ENCODE data around the gene CHCHD3. TPM values are rescaled to one million over a fixed set of nuclear protein-coding genes. Genes with fewer than 3 reads are reported as not detected.
A peak's percentile ranks its signal among the peaks of the same experiment; 100 is the strongest.
"Not testable (repeated sequence)": the region's sequence is repeated elsewhere in the genome, so short reads cannot be mapped to it uniquely, and the experiment has no call there.

Gene CHCHD3
- polyA plus RNA-seq, 1 donor: 56.8 TPM

- Histone ChIP-seq H3K9me3 (ENCODE audit: control insufficient read depth, low read depth, low read length) (no peaks in the 10 kb centered on the region), H3K27me3 (ENCODE audit: control insufficient read depth, insufficient read depth, low read length) (no peaks in the 10 kb centered on the region), H3K4me3 (ENCODE audit: low read length) (no peak overlapping the region), H3K36me3 (ENCODE audit: control insufficient read depth, insufficient read depth, low read length) (no peaks in the 10 kb centered on the region), H3K27ac (ENCODE audit: low read length) (no peak overlapping the region), H3K4me1 (ENCODE audit: control insufficient read depth, insufficient read depth, low read length) (no peaks in the 10 kb centered on the region)
- WGBS (ENCODE audit: insufficient coverage, low lambda C conversion rate): no CpG with 5 or more reads among the region's 4 CpGs
- DNase-seq: no peak
Observed at GRCh38 chr7:132919771-132920170, 162.1 kb downstream of the CHCHD3 start.

DNA sequence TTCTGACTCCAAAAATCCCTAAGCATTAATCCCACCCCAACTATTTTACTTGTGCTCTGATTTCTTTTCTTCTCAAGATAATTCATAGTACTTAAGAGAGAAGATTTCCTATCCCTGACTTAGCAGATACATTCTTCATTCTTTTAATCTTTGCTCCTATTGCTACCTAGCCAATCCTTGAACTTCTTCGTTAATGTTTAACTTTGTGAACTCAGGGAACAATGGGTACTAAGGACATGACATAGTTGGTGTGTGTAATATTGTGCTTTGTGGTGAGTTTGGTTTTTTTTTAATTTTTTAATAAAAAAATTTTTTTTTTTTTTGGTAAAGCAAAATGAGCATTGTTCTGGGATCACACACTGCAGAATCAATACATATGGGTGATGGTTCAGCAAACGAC, 166.2 kb downstream of the CHCHD3 start:
- no peak overlapping the region for H3K4me3 ChIP-seq (ENCODE audit: low read length)
- H3K36me3 ChIP-seq (ENCODE audit: control insufficient read depth, insufficient read depth, low read length): peaks cover 5% of the 10 kb centered on the region
- H3K27ac ChIP-seq (ENCODE audit: low read length): no peak overlapping the region
- H3K4me1 ChIP-seq (ENCODE audit: control insufficient read depth, insufficient read depth, low read length): no peaks in the 10 kb centered on the region
- DNase-seq: peak; percentile 15 to 57
- H3K9me3 ChIP-seq (ENCODE audit: control insufficient read depth, low read depth, low read length): no peaks in the 10 kb centered on the region
- H3K27me3 ChIP-seq (ENCODE audit: control insufficient read depth, insufficient read depth, low read length): no peaks in the 10 kb centered on the region
- no CpG with 5 or more reads among the region's 2 CpGs for WGBS (ENCODE audit: insufficient coverage, low lambda C conversion rate)

- Histone ChIP-seq H3K4me1 (ENCODE audit: control insufficient read depth, insufficient read depth, low read length) (no peaks in the 10 kb centered on the region), H3K9me3 (ENCODE audit: control insufficient read depth, low read depth, low read length) (peaks cover 4% of the 10 kb centered on the region), H3K36me3 (ENCODE audit: control insufficient read depth, insufficient read depth, low read length) (peaks cover 5% of the 10 kb centered on the region), H3K4me3 (ENCODE audit: low read length) (no peak overlapping the region), H3K27ac (ENCODE audit: low read length) (no peak overlapping the region), H3K27me3 (ENCODE audit: control insufficient read depth, insufficient read depth, low read length) (no peaks in the 10 kb centered on the region)
- no peak for DNase-seq
- no CpG with 5 or more reads among the region's 5 CpGs for WGBS (ENCODE audit: insufficient coverage, low lambda C conversion rate)
Observed at GRCh38 chr7:132910657-132911056, 171.2 kb downstream of the CHCHD3 start.

DNA sequence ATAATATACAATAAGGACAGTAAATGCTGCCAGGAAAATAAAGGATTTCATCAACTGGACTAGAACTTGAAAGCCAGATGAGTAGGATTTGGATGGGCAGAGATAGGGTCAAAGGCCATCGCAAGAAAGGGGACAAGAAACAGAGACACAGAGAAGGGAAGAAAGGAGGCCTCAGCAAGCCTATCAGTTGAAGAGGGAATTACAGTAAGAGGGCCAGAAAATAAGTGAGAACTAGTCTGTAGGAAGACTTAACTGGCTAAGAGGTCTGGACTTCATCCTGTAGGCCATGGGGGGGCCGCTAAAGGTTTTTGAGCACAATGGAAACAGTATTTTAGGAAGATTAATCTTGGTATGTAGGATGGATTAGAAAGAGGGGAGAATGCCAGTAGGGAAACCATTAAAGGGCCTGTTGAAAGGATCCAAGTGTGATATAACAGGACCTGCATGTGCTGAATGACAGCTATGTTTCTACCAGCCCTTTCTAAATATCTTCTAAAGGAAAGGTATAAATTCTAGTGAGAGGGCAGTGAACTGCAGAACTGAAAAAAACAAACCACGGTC, 174.4 kb downstream of the CHCHD3 start:
- Histone ChIP-seq H3K9me3 (ENCODE audit: control insufficient read depth, low read depth, low read length) (peaks cover 4% of the 10 kb centered on the region), H3K27ac (ENCODE audit: low read length) (no peak overlapping the region), H3K27me3 (ENCODE audit: control insufficient read depth, insufficient read depth, low read length) (no peaks in the 10 kb centered on the region), H3K4me3 (ENCODE audit: low read length) (no peak overlapping the region), H3K36me3 (ENCODE audit: control insufficient read depth, insufficient read depth, low read length) (no peaks in the 10 kb centered on the region), H3K4me1 (ENCODE audit: control insufficient read depth, insufficient read depth, low read length) (no peaks in the 10 kb centered on the region)
- DNase-seq: no peak
- WGBS (ENCODE audit: insufficient coverage, low lambda C conversion rate): no CpG with 5 or more reads among the region's 3 CpGs

- 62% methylated on average over 3 of the region's 7 CpGs for WGBS (ENCODE audit: insufficient coverage, low lambda C conversion rate)
- no peak for DNase-seq
- H3K27me3 ChIP-seq (ENCODE audit: control insufficient read depth, insufficient read depth, low read length): no peaks in the 10 kb centered on the region
- no peaks in the 10 kb centered on the region for H3K36me3 ChIP-seq (ENCODE audit: control insufficient read depth, insufficient read depth, low read length)
- no peak overlapping the region for H3K4me3 ChIP-seq (ENCODE audit: low read length)
- peaks cover 4% of the 10 kb centered on the region for H3K9me3 ChIP-seq (ENCODE audit: control insufficient read depth, low read depth, low read length)
- no peak overlapping the region for H3K27ac ChIP-seq (ENCODE audit: low read length)
- H3K4me1 ChIP-seq (ENCODE audit: control insufficient read depth, insufficient read depth, low read length): no peaks in the 10 kb centered on the region
Observed at GRCh38 chr7:132906193-132906835, 175.6 kb downstream of the CHCHD3 start.

DNA sequence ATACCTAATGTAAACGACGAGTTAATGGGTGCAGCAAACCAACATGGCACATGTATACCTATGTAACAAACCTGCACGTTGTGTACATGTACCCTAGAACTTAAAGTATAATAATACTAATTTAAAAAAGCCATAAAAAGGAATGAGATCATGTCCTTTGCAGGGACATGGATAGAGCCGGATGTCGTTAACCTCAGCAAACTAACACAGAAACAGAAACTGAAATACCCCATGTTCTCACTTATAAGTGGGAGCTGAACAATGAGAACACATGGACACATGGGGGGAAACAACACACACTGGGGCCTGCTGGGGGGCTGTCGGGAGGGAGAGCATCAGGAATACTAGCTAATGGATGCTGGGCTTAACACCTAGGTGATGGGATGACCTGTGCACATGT, 176.8 kb downstream of the CHCHD3 start:
- H3K36me3 ChIP-seq (ENCODE audit: control insufficient read depth, insufficient read depth, low read length); H3K9me3 ChIP-seq (ENCODE audit: control insufficient read depth, low read depth, low read length); H3K27ac ChIP-seq (ENCODE audit: low read length); DNase-seq; H3K4me1 ChIP-seq (ENCODE audit: control insufficient read depth, insufficient read depth, low read length); H3K4me3 ChIP-seq (ENCODE audit: low read length); H3K27me3 ChIP-seq (ENCODE audit: control insufficient read depth, insufficient read depth, low read length): not testable (repeated sequence)
- no CpG with 5 or more reads among the region's 6 CpGs for WGBS (ENCODE audit: insufficient coverage, low lambda C conversion rate)

GRCh38 chr7:132904209-132904608, 177.7 kb downstream of the CHCHD3 start:
- Histone ChIP-seq H3K27me3 (ENCODE audit: control insufficient read depth, insufficient read depth, low read length) (no peaks in the 10 kb centered on the region), H3K4me3 (ENCODE audit: low read length) (no peak overlapping the region), H3K36me3 (ENCODE audit: control insufficient read depth, insufficient read depth, low read length) (no peaks in the 10 kb centered on the region), H3K9me3 (ENCODE audit: control insufficient read depth, low read depth, low read length) (peaks cover 3% of the 10 kb centered on the region), H3K27ac (ENCODE audit: low read length) (no peak overlapping the region), H3K4me1 (ENCODE audit: control insufficient read depth, insufficient read depth, low read length) (no peaks in the 10 kb centered on the region)
- no peak for DNase-seq

DNA sequence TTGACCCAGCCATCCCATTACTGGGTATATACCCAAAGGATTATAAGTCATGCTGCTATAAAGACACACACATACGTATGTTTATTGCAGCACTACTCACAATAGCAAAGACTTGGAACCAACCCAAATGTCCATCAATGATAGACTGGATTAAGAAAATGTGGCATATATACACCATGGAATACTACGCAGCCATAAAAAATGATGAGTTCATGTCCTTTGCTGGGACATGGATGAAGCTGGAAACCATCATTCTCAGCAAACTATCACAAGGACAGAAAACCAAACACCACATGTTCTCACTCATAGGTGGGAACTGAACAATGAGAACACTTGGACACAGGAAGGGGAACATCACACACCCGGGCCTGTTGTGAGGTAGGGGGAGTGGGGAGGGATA, 179.6 kb downstream of the CHCHD3 start:
- H3K4me3 ChIP-seq (ENCODE audit: low read length); H3K36me3 ChIP-seq (ENCODE audit: control insufficient read depth, insufficient read depth, low read length); H3K9me3 ChIP-seq (ENCODE audit: control insufficient read depth, low read depth, low read length); H3K27me3 ChIP-seq (ENCODE audit: control insufficient read depth, insufficient read depth, low read length); DNase-seq; H3K4me1 ChIP-seq (ENCODE audit: control insufficient read depth, insufficient read depth, low read length); H3K27ac ChIP-seq (ENCODE audit: low read length): not testable (repeated sequence)
- no CpG with 5 or more reads among the region's 3 CpGs for WGBS (ENCODE audit: insufficient coverage, low lambda C conversion rate)

DNA sequence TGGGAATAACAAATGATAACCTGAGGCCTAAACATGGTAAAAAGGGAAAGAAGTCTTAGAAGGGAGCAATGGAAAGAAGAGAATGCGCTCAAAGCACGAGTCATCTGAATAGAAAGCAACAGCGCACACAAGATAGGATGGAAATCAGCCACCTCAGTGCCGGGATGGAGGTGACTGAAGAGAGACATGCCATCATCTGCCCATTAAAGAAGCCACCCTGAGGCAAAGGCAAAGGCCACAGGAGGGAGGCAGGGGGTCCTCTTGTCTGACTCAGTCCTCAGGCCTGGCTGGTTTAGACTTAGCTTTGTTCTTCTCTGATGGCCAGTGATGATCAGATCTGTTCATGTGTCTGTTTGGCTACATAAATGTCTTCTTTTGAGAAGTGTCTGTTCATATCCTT, 180.6 kb downstream of the CHCHD3 start:
- Histone ChIP-seq H3K36me3 (ENCODE audit: control insufficient read depth, insufficient read depth, low read length) (peaks cover 2% of the 10 kb centered on the region), H3K27me3 (ENCODE audit: control insufficient read depth, insufficient read depth, low read length) (no peaks in the 10 kb centered on the region), H3K27ac (ENCODE audit: low read length) (no peak overlapping the region), H3K4me3 (ENCODE audit: low read length) (no peak overlapping the region), H3K4me1 (ENCODE audit: control insufficient read depth, insufficient read depth, low read length) (no peaks in the 10 kb centered on the region), H3K9me3 (ENCODE audit: control insufficient read depth, low read depth, low read length) (no peaks in the 10 kb centered on the region)
- 80% methylated on average over 1 of the region's 4 CpGs for WGBS (ENCODE audit: insufficient coverage, low lambda C conversion rate)
- no peak for DNase-seq

GRCh38 chr7:132899833-132900232, 182.1 kb downstream of the CHCHD3 start:
- Histone ChIP-seq H3K4me1 (ENCODE audit: control insufficient read depth, insufficient read depth, low read length) (no peaks in the 10 kb centered on the region), H3K36me3 (ENCODE audit: control insufficient read depth, insufficient read depth, low read length) (peaks cover 2% of the 10 kb centered on the region), H3K9me3 (ENCODE audit: control insufficient read depth, low read depth, low read length) (no peaks in the 10 kb centered on the region), H3K27me3 (ENCODE audit: control insufficient read depth, insufficient read depth, low read length) (no peaks in the 10 kb centered on the region), H3K4me3 (ENCODE audit: low read length) (no peak overlapping the region), H3K27ac (ENCODE audit: low read length) (no peak overlapping the region)
- WGBS (ENCODE audit: insufficient coverage, low lambda C conversion rate): 100% methylated on average over 1 of the region's 4 CpGs
- DNase-seq: no peak

- not testable (repeated sequence) for H3K4me1 ChIP-seq (ENCODE audit: control insufficient read depth, insufficient read depth, low read length); H3K9me3 ChIP-seq (ENCODE audit: control insufficient read depth, low read depth, low read length); H3K4me3 ChIP-seq (ENCODE audit: low read length); H3K27me3 ChIP-seq (ENCODE audit: control insufficient read depth, insufficient read depth, low read length); H3K27ac ChIP-seq (ENCODE audit: low read length); DNase-seq; H3K36me3 ChIP-seq (ENCODE audit: control insufficient read depth, insufficient read depth, low read length)
- no CpG with 5 or more reads among the region's 38 CpGs for WGBS (ENCODE audit: insufficient coverage, low lambda C conversion rate)
Observed at GRCh38 chr7:132898641-132899175, 183.2 kb downstream of the CHCHD3 start.
